Measurements from ENCODE around the gene ARHGDIB. TPM values are rescaled to one million over a fixed set of nuclear protein-coding genes. Genes with fewer than 3 reads are reported as not detected.

The ARHGDIB gene
- total and polyA plus RNA-seq, 2 of the 13 experiments (the other 11 are each of a cell fraction or from before 2014, with no cell fraction given) = 0.11 to 0.87 TPM

DNA sequence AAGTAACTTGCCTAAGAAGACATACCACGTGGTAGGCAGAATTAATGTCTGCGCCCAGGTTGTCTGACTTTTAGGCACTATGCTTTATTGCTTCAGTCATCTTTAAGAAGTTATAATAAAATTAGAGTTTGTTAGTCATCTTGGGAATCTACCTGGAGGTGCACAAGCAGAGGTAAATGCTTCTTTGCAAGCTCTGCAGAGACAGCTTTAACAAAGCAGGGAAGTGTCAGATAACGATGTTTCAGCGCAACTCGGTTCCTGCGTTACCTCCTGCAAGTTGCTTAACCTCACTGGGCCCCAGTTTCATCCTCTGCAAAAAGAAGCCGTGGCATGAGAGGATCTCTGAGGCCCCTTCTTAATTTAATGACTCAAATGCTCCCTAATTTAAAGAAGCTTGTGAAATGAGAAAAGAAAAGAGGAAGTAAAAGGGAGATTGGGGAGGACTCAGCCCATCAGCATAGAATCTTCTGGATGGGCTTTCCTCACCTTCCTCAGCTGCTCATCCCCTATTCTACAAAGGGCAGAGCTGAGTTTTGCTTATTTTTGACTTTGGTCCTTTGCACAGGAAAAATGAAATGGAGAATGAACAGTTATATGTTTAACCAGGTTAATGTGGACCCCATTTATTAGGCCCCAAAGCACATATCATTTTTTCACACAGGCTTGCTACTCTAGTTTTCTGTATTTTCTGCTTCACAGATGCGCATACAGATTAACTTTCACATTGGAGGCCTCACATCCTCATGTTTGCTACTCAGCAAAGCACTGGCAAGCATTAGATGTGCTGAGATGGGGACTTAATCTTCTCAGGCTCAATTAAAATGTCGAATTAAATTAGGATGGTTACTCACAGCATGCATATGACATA, 5.1 kb downstream of the ARHGDIB start (continued):
- TF ChIP-seq ZNF354B (CRISPR knock-in tag; IDR thresholded peaks at IDR 0.05) (no peak), ZBTB20 (CRISPR knock-in tag; IDR thresholded peaks at IDR 0.05; ENCODE audit: borderline replicate concordance, low read depth) (no peak), KDM5A (IDR thresholded peaks at IDR 0.05; ENCODE audit: borderline replicate concordance, low read length) (no peak), MYNN (CRISPR knock-in tag; IDR thresholded peaks at IDR 0.05; ENCODE audit: low read depth) (no peak), KLF6 (CRISPR knock-in tag; IDR thresholded peaks at IDR 0.05) (no peak), IRX3 (CRISPR knock-in tag; IDR thresholded peaks at IDR 0.05; ENCODE audit: borderline replicate concordance, low read depth) (no peak), IKZF1 (IDR thresholded peaks at IDR 0.05) (no peak), PLRG1 (conservative IDR thresholded peaks at IDR 0.05) (no peak), ZFP82 (CRISPR knock-in tag; IDR thresholded peaks at IDR 0.05; ENCODE audit: borderline replicate concordance) (no peak), MAFF (IDR thresholded peaks at IDR 0.05; ENCODE audit: low read depth, low read length) (no peak)
- TF ChIP-seq, protein P1, sequence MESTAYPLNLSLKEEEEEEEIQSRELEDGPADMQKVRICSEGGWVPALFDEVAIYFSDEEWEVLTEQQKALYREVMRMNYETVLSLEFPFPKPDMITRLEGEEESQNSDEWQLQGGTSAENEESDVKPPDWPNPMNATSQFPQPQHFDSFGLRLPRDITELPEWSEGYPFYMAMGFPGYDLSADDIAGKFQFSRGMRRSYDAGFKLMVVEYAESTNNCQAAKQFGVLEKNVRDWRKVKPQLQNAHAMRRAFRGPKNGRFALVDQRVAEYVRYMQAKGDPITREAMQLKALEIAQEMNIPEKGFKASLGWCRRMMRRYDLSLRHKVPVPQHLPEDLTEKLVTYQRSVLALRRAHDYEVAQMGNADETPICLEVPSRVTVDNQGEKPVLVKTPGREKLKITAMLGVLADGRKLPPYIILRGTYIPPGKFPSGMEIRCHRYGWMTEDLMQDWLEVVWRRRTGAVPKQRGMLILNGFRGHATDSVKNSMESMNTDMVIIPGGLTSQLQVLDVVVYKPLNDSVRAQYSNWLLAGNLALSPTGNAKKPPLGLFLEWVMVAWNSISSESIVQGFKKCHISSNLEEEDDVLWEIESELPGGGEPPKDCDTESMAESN (CRISPR knock-in tag; conservative IDR thresholded peaks at IDR 0.05) = no peak
- TF ChIP-seq, protein P2, sequence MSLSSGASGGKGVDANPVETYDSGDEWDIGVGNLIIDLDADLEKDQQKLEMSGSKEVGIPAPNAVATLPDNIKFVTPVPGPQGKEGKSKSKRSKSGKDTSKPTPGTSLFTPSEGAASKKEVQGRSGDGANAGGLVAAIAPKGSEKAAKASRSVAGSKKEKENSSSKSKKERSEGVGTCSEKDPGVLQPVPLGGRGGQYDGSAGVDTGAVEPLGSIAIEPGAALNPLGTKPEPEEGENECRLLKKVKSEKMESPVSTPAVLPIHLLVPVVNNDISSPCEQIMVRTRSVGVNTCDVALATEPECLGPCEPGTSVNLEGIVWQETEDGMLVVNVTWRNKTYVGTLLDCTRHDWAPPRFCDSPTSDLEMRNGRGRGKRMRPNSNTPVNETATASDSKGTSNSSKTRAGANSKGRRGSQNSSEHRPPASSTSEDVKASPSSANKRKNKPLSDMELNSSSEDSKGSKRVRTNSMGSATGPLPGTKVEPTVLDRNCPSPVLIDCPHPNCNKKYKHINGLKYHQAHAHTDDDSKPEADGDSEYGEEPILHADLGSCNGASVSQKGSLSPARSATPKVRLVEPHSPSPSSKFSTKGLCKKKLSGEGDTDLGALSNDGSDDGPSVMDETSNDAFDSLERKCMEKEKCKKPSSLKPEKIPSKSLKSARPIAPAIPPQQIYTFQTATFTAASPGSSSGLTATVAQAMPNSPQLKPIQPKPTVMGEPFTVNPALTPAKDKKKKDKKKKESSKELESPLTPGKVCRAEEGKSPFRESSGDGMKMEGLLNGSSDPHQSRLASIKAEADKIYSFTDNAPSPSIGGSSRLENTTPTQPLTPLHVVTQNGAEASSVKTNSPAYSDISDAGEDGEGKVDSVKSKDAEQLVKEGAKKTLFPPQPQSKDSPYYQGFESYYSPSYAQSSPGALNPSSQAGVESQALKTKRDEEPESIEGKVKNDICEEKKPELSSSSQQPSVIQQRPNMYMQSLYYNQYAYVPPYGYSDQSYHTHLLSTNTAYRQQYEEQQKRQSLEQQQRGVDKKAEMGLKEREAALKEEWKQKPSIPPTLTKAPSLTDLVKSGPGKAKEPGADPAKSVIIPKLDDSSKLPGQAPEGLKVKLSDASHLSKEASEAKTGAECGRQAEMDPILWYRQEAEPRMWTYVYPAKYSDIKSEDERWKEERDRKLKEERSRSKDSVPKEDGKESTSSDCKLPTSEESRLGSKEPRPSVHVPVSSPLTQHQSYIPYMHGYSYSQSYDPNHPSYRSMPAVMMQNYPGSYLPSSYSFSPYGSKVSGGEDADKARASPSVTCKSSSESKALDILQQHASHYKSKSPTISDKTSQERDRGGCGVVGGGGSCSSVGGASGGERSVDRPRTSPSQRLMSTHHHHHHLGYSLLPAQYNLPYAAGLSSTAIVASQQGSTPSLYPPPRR (CRISPR knock-in tag; IDR thresholded peaks at IDR 0.05; ENCODE audit: borderline replicate concordance) = no peak
- TF ChIP-seq, protein P3, sequence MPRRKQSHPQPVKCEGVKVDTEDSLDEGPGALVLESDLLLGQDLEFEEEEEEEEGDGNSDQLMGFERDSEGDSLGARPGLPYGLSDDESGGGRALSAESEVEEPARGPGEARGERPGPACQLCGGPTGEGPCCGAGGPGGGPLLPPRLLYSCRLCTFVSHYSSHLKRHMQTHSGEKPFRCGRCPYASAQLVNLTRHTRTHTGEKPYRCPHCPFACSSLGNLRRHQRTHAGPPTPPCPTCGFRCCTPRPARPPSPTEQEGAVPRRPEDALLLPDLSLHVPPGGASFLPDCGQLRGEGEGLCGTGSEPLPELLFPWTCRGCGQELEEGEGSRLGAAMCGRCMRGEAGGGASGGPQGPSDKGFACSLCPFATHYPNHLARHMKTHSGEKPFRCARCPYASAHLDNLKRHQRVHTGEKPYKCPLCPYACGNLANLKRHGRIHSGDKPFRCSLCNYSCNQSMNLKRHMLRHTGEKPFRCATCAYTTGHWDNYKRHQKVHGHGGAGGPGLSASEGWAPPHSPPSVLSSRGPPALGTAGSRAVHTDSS (CRISPR knock-in tag; conservative IDR thresholded peaks at IDR 0.05) = no peak

Measured in HepG2 (cell line).